Liver (tissue), 9 donors: ENCODE data around the gene TBX15. TPM values are rescaled to one million over a fixed set of nuclear protein-coding genes. Genes with fewer than 3 reads are reported as not detected.

ENCODE experiments used
- DNase-seq: peaks from one replicate; pipeline ENCODE4 v3.0.0-alpha.2; 2017; ENCODE audit warnings: low spot score
- H3K27ac ChIP-seq, 2 donors: one replicate each; pipeline ENCODE4 v1.7.0; 2013; ENCODE audit warnings: inconsistent platforms in 2 of 2, low read length in 2 of 2, control low read depth in 1 of 2, low read depth in 1 of 2, mild to moderate bottlenecking in 1 of 2
- H3K27me3 ChIP-seq, 4 donors: one replicate each; pipeline versions ENCODE4 v1.6.1 to v1.7.0; 2013; ENCODE audit warnings: low read length in 3 of 4, inconsistent platforms in 1 of 4, mild to moderate bottlenecking in 1 of 4, moderate library complexity in 1 of 4; ENCODE audit not compliant: control insufficient read depth in 4 of 4, insufficient read depth in 4 of 4
- H3K36me3 ChIP-seq, 4 donors: one replicate each; pipeline versions ENCODE4 v1.6.1 to v1.7.0; 2013; ENCODE audit warnings: low read length in 3 of 4, mild to moderate bottlenecking in 3 of 4, low read depth in 1 of 4, moderate library complexity in 1 of 4; ENCODE audit not compliant: control insufficient read depth in 4 of 4, insufficient read depth in 3 of 4
- H3K4me1 ChIP-seq, 4 donors: one replicate each; pipeline versions ENCODE4 v1.6.1 to v1.7.0; 2013; ENCODE audit warnings: low read length in 3 of 4, mild to moderate bottlenecking in 3 of 4, moderate library complexity in 1 of 4; ENCODE audit not compliant: control insufficient read depth in 4 of 4, insufficient read depth in 4 of 4
- H3K4me3 ChIP-seq, 3 donors: one replicate each; pipeline versions ENCODE4 v1.6.1 to v1.7.0; 2013; ENCODE audit warnings: low read length in 3 of 3, control low read depth in 1 of 3, low read depth in 1 of 3, mild to moderate bottlenecking in 1 of 3
- H3K9ac ChIP-seq, 2 donors: one replicate each; pipeline ENCODE4 v1.7.0; 2013; ENCODE audit warnings: low read length in 2 of 2, mild to moderate bottlenecking in 2 of 2, moderate library complexity in 2 of 2, control low read depth in 1 of 2, low read depth in 1 of 2
- H3K9me3 ChIP-seq, 4 donors: one replicate each; pipeline versions ENCODE4 v1.6.1 to v1.7.0; 2013; ENCODE audit warnings: low read length in 3 of 4; ENCODE audit not compliant: control insufficient read depth in 4 of 4
- ATF3 ChIP-seq: IDR thresholded peaks from 2 replicates; pipeline ENCODE4 v1.6.1; 2016; ENCODE audit warnings: antibody characterized with exemption
- EGR1 ChIP-seq, 2 donors: IDR thresholded peaks; 2 replicates each; pipeline ENCODE4 v1.6.1; 2016 to 2018; ENCODE audit warnings: antibody characterized with exemption in 2 of 2, low read depth in 2 of 2
- FOXA1 ChIP-seq: IDR thresholded peaks from 2 replicates; pipeline ENCODE4 v1.6.1; 2016; ENCODE audit warnings: antibody characterized with exemption
- FOXA2 ChIP-seq: IDR thresholded peaks from 2 replicates; pipeline ENCODE4 v1.6.1; 2016; ENCODE audit warnings: antibody characterized with exemption
- GABPA ChIP-seq, 2 donors: IDR thresholded peaks in 1 of 2; conservative IDR thresholded peaks in 1 of 2; 2 replicates each; pipeline ENCODE4 v1.6.1; 2016; ENCODE audit warnings: antibody characterized with exemption in 2 of 2, mild to moderate bottlenecking in 1 of 2, moderate library complexity in 1 of 2
- HNF4A ChIP-seq, 2 donors: conservative IDR thresholded peaks; 2 replicates each; pipeline ENCODE4 v1.6.1; 2016; ENCODE audit warnings: antibody characterized with exemption in 2 of 2, mild to moderate bottlenecking in 2 of 2
- HNF4G ChIP-seq: IDR thresholded peaks from 2 replicates; pipeline ENCODE4 v1.6.1; 2016; ENCODE audit warnings: antibody characterized with exemption
- JUND ChIP-seq, 2 donors: IDR thresholded peaks; 2 replicates each; pipeline ENCODE4 v1.6.1; 2016; ENCODE audit warnings: antibody characterized with exemption in 2 of 2
- MAX ChIP-seq: IDR thresholded peaks from 2 replicates; pipeline ENCODE4 v1.6.1; 2016; ENCODE audit warnings: antibody characterized with exemption
- NR2F2 ChIP-seq: IDR thresholded peaks from 2 replicates; pipeline ENCODE4 v1.6.1; 2016; ENCODE audit warnings: antibody characterized with exemption
- RXRA ChIP-seq, 2 donors: IDR thresholded peaks; 2 replicates each; pipeline ENCODE4 v1.6.1; 2017 to 2018; ENCODE audit warnings: antibody characterized with exemption in 2 of 2, mild to moderate bottlenecking in 1 of 2
- SP1 ChIP-seq: IDR thresholded peaks from 2 replicates; pipeline ENCODE4 v1.6.1; 2018; ENCODE audit warnings: antibody characterized with exemption, mild to moderate bottlenecking
- TAF1 ChIP-seq: conservative IDR thresholded peaks from 2 replicates; pipeline ENCODE4 v1.6.1; 2016; ENCODE audit warnings: antibody characterized with exemption, mild to moderate bottlenecking
- YY1 ChIP-seq: IDR thresholded peaks from 2 replicates; pipeline ENCODE4 v1.6.1; 2016; ENCODE audit warnings: antibody characterized with exemption, mild to moderate bottlenecking
- WGBS: extraction: QIAGEN DNeasy Blood & Tissue Kit; methylation state at CpG from one replicate; pipeline ENCODE4 v1.1.7; 2013; 5-methylcytosine and 5-hydroxymethylcytosine counted together
- polyA plus RNA-seq, 2 donors: library from polyadenylated mRNA; stranded (reverse) in 1 of 2; unstranded in 1 of 2; fragments of 200-250 nt in 1 of 2; fragments of >200 nt in 1 of 2; fragmentation: Nextera tagmentation in 1 of 2; extraction: Ambion mirVana in 1 of 2; gene quantifications; one replicate each; pipeline versions ENCODE4 v1.2.1 to v1.2.3, GENCODE V29; 2013 to 2015
- total RNA-seq, 2 donors: library from RNA; depleted of rRNA; stranded (reverse); fragments of >200 nt; gene quantifications; one replicate each; pipeline ENCODE4 v1.2.3, GENCODE V29; 2014
- TF ChIP-seq, protein P1 (sequence below): IDR thresholded peaks from 2 replicates; pipeline ENCODE4 v1.6.1; 2016; ENCODE audit warnings: antibody characterized with exemption, mild to moderate bottlenecking
- TF ChIP-seq, protein P2 (sequence below): fragments of 150-350 bp; IDR thresholded peaks from 2 replicates; pipeline ENCODE4 v1.5.1; 2017; ENCODE audit warnings: improper control_type of control experiment, low read depth, low read length; ENCODE audit not compliant: missing input control
- TF ChIP-seq, protein P3 (sequence below): IDR thresholded peaks from 2 replicates; pipeline ENCODE4 v1.6.1; 2016; ENCODE audit warnings: antibody characterized with exemption
- donor health status: healthy.
- donor health status: healthy.
- donor health status: healthy.
- donor health status: healthy.
- donor health status: healthy.

The TBX15 gene
- total and polyA plus RNA-seq, 4 donors: 0.09 to 15.5 (median 3.5) TPM

DNA sequence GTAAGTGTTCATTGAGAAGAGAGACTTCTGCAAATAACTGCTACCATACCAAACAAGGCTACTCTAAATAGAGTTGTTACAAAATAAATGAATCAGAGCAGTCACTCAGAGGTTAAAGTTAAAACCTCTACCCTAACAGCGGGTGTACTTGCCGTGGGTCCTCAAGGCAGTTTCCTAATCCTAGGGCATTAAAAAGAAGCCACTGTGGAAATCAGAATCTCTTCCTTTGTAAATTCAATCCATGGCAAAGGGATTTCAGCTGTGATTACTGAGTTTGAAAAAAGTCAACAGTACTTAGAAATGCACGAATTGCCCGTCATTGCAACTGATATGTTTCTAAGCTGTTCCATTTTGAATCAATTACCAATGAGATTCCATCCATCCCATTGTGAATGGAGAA is 13.5 kb downstream of the TBX15 start (continued):
- TF ChIP-seq, protein P1, sequence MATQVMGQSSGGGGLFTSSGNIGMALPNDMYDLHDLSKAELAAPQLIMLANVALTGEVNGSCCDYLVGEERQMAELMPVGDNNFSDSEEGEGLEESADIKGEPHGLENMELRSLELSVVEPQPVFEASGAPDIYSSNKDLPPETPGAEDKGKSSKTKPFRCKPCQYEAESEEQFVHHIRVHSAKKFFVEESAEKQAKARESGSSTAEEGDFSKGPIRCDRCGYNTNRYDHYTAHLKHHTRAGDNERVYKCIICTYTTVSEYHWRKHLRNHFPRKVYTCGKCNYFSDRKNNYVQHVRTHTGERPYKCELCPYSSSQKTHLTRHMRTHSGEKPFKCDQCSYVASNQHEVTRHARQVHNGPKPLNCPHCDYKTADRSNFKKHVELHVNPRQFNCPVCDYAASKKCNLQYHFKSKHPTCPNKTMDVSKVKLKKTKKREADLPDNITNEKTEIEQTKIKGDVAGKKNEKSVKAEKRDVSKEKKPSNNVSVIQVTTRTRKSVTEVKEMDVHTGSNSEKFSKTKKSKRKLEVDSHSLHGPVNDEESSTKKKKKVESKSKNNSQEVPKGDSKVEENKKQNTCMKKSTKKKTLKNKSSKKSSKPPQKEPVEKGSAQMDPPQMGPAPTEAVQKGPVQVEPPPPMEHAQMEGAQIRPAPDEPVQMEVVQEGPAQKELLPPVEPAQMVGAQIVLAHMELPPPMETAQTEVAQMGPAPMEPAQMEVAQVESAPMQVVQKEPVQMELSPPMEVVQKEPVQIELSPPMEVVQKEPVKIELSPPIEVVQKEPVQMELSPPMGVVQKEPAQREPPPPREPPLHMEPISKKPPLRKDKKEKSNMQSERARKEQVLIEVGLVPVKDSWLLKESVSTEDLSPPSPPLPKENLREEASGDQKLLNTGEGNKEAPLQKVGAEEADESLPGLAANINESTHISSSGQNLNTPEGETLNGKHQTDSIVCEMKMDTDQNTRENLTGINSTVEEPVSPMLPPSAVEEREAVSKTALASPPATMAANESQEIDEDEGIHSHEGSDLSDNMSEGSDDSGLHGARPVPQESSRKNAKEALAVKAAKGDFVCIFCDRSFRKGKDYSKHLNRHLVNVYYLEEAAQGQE: no peak
- TF ChIP-seq ATF3: no peak

DNA sequence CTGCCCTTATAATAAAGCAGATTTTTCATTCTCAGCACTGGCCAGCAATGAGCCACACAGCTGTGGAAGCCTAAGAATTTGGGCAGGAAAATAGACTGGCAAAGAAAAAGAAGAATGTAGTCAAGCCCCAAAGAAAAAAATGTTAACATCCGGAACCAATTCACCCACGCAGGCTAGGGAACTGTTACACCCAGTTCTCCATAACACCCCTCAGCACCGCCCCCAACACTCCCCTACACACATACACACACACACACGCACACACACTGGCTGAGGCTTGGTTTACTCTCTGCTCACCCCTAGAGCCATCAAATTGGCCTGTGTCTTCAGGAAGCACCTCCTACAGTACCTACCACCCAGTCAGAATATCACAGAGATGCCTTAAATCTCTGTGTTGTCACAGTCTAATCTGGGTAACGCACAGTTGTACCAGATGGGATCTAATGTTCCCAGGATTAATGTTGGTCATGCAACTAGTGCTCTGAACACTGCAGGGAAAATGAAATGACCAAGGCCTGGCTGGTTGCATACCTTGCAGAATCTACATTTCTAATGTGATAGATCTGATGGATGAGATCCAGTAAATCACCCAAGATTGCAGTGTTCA is 14.5 kb downstream of the TBX15 start:
- Histone ChIP-seq H3K9me3 (peaks cover 0 to 3% (median 0%) of the 10 kb centered on the region in 4 donors), H3K9ac (no peak overlapping the region), H3K4me3 (no peak overlapping the region), H3K4me1 (no peaks in the 10 kb centered on the region), H3K27ac (no peak overlapping the region), H3K27me3 (peaks cover 0 to 7% (median 3%) of the 10 kb centered on the region in 4 donors), H3K36me3 (no peaks in the 10 kb centered on the region)
- TF ChIP-seq GABPA (IDR thresholded peaks at IDR 0.05 in 1 of 2, conservative IDR thresholded peaks at IDR 0.05 in 1 of 2) (no peak), NR2F2 (no peak), SP1 (no peak), FOXA1 (no peak)
- TF ChIP-seq, protein P2, sequence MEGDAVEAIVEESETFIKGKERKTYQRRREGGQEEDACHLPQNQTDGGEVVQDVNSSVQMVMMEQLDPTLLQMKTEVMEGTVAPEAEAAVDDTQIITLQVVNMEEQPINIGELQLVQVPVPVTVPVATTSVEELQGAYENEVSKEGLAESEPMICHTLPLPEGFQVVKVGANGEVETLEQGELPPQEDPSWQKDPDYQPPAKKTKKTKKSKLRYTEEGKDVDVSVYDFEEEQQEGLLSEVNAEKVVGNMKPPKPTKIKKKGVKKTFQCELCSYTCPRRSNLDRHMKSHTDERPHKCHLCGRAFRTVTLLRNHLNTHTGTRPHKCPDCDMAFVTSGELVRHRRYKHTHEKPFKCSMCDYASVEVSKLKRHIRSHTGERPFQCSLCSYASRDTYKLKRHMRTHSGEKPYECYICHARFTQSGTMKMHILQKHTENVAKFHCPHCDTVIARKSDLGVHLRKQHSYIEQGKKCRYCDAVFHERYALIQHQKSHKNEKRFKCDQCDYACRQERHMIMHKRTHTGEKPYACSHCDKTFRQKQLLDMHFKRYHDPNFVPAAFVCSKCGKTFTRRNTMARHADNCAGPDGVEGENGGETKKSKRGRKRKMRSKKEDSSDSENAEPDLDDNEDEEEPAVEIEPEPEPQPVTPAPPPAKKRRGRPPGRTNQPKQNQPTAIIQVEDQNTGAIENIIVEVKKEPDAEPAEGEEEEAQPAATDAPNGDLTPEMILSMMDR: no peak
- no peak for DNase-seq
- 92% methylated on average over 5 of the region's 5 CpGs for WGBS

DNA sequence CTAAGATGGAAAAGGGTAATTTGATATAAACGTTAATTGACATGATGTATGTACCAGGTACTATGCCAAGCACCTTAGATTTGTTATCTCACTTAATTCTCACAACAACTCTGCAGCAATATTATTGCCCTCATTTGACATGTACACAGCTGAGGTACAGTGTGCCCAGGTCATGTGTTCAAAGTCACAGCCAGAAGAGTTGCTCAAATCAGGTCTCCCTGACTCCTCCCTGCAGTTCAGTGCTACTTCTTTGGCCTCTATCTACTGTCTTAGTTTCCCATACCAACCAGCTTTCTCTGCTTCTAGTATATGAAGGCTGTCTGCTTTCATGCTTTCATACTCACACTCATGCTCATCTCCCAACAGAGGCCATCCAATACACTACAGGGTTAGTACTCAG is 15.1 kb downstream of the TBX15 start:
- no peak overlapping the region for H3K9ac ChIP-seq
- H3K27me3 ChIP-seq: peaks cover 0 to 3% (median 3%) of the 10 kb centered on the region in 4 donors
- TF ChIP-seq RXRA (IDR thresholded peaks at IDR 0.05) (no peak), MAX (no peak), TAF1 (no peak), YY1 (no peak), HNF4G (no peak), FOXA2 (no peak), HNF4A (conservative IDR thresholded peaks at IDR 0.05) (no peak), ATF3 (no peak), JUND (IDR thresholded peaks at IDR 0.05) (no peak), NR2F2 (no peak), FOXA1 (no peak), SP1 (no peak), EGR1 (IDR thresholded peaks at IDR 0.05; ENCODE audit: low read depth in 2 of 2) (no peak), GABPA (IDR thresholded peaks at IDR 0.05 in 1 of 2, conservative IDR thresholded peaks at IDR 0.05 in 1 of 2) (no peak)
- TF ChIP-seq, protein P1: no peak
- TF ChIP-seq, protein P3, sequence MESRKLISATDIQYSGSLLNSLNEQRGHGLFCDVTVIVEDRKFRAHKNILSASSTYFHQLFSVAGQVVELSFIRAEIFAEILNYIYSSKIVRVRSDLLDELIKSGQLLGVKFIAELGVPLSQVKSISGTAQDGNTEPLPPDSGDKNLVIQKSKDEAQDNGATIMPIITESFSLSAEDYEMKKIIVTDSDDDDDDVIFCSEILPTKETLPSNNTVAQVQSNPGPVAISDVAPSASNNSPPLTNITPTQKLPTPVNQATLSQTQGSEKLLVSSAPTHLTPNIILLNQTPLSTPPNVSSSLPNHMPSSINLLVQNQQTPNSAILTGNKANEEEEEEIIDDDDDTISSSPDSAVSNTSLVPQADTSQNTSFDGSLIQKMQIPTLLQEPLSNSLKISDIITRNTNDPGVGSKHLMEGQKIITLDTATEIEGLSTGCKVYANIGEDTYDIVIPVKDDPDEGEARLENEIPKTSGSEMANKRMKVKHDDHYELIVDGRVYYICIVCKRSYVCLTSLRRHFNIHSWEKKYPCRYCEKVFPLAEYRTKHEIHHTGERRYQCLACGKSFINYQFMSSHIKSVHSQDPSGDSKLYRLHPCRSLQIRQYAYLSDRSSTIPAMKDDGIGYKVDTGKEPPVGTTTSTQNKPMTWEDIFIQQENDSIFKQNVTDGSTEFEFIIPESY: no peak

More for the DNA sequence above, 15.1 kb downstream of the TBX15 start:
- H3K36me3 ChIP-seq: no peaks in the 10 kb centered on the region
- H3K9me3 ChIP-seq: no peaks in the 10 kb centered on the region
- no peak overlapping the region for H3K27ac ChIP-seq
- 91% methylated on average over 1 of the region's 1 CpG for WGBS
- no peaks in the 10 kb centered on the region for H3K4me1 ChIP-seq
- DNase-seq: no peak
- H3K4me3 ChIP-seq: no peak overlapping the region
